H9 (cell line): Measurements from ENCODE around the gene POTEB3. TPM values are rescaled to one million over a fixed set of nuclear protein-coding genes. Genes with fewer than 3 reads are reported as not detected.
"Not testable (repeated sequence)": the region's sequence is repeated elsewhere in the genome, so short reads cannot be mapped to it uniquely, and the experiment has no call there.

ENCODE experiments used
- DNase-seq: peaks from one replicate; pipeline ENCODE4 v3.0.0-alpha.2; 2017
- H2AFZ ChIP-seq: one replicate; pipeline ENCODE4 v1.6.1; 2013; ENCODE audit warnings: mild to moderate bottlenecking, low read length, control low read depth, moderate library complexity
- H2AK5ac ChIP-seq: 2 replicates; pipeline ENCODE4 v1.6.1; 2013; ENCODE audit warnings: low read length, control low read depth, mixed read lengths; ENCODE audit not compliant: insufficient read length
- H2BK120ac ChIP-seq: one replicate; pipeline ENCODE4 v1.6.1; 2013; ENCODE audit warnings: low read depth, mild to moderate bottlenecking, low read length, control low read depth, inconsistent platforms; ENCODE audit not compliant: poor library complexity, severe bottlenecking
- H2BK12ac ChIP-seq: 2 replicates; pipeline ENCODE4 v1.6.1; 2013; ENCODE audit warnings: low read length, control low read depth, mixed read lengths, low read depth; ENCODE audit not compliant: insufficient read length
- H2BK15ac ChIP-seq: 2 replicates; pipeline ENCODE4 v1.6.1; 2013; ENCODE audit warnings: low read depth, low read length, control low read depth
- H2BK20ac ChIP-seq: one replicate; pipeline ENCODE4 v1.6.1; 2013; ENCODE audit warnings: low read depth, mild to moderate bottlenecking, low read length, control low read depth, inconsistent platforms; ENCODE audit not compliant: poor library complexity, severe bottlenecking
- H2BK5ac ChIP-seq: 2 replicates; pipeline ENCODE4 v1.6.1; 2013; ENCODE audit warnings: low read length, control low read depth, mixed read lengths; ENCODE audit not compliant: insufficient read length
- H3K14ac ChIP-seq: 2 replicates; pipeline ENCODE4 v1.6.1; 2013; ENCODE audit warnings: low read length, control low read depth; ENCODE audit not compliant: insufficient read depth
- H3K18ac ChIP-seq: 2 replicates; pipeline ENCODE4 v1.6.1; 2013; ENCODE audit warnings: low read depth, mild to moderate bottlenecking, mixed read lengths, low read length, control low read depth; ENCODE audit not compliant: insufficient read length
- H3K23ac ChIP-seq: 2 replicates; pipeline ENCODE4 v1.6.1; 2013; ENCODE audit warnings: low read length, control low read depth, mixed read lengths, low read depth; ENCODE audit not compliant: insufficient read length
- H3K23me2 ChIP-seq: 2 replicates; pipeline ENCODE4 v1.6.1; 2013; ENCODE audit warnings: low read depth, mild to moderate bottlenecking, mixed read lengths, low read length, control low read depth; ENCODE audit not compliant: insufficient read length, poor library complexity, severe bottlenecking
- H3K27ac ChIP-seq: 2 replicates; pipeline ENCODE4 v1.5.1; 2013; ENCODE audit warnings: low read length, control low read depth, mixed read lengths, low read depth; ENCODE audit not compliant: insufficient read length
- H3K27me3 ChIP-seq: 2 replicates; pipeline ENCODE4 v1.6.1; 2013; ENCODE audit warnings: low read length, control low read depth, inconsistent platforms; ENCODE audit not compliant: insufficient read depth
- H3K4ac ChIP-seq: 2 replicates; pipeline ENCODE4 v1.6.1; 2013; ENCODE audit warnings: low read depth, mild to moderate bottlenecking, control low read depth, inconsistent platforms, low read length, moderate library complexity
- H3K4me1 ChIP-seq: 2 replicates; pipeline ENCODE4 v1.6.1; 2013; ENCODE audit warnings: low read length, control low read depth, inconsistent platforms; ENCODE audit not compliant: insufficient read depth
- H3K4me2 ChIP-seq: 2 replicates; pipeline ENCODE4 v1.6.1; 2013; ENCODE audit warnings: low read length, control low read depth, mixed read lengths; ENCODE audit not compliant: insufficient read length, insufficient read depth
- H3K56ac ChIP-seq: 2 replicates; pipeline ENCODE4 v1.6.1; 2013; ENCODE audit warnings: low read depth, mild to moderate bottlenecking, mixed read lengths, low read length, control low read depth; ENCODE audit not compliant: insufficient read length
- H3K79me1 ChIP-seq: 2 replicates; pipeline ENCODE4 v1.6.1; 2013; ENCODE audit warnings: low read depth, mild to moderate bottlenecking, moderate library complexity, low read length, control low read depth, inconsistent platforms; ENCODE audit not compliant: insufficient read depth, poor library complexity, severe bottlenecking
- H3K79me2 ChIP-seq: 2 replicates; pipeline ENCODE4 v1.6.1; 2013; ENCODE audit warnings: low read length, control low read depth, inconsistent platforms; ENCODE audit not compliant: insufficient read depth
- H3K9ac ChIP-seq: 2 replicates; pipeline ENCODE4 v1.6.1; 2013; ENCODE audit warnings: low read length, control low read depth, mixed read lengths; ENCODE audit not compliant: insufficient read length; ENCODE audit errors: extremely low read depth
- H3K9me3 ChIP-seq: one replicate; pipeline ENCODE4 v1.6.1; 2013; ENCODE audit warnings: low read depth, low read length, inconsistent platforms; ENCODE audit not compliant: control insufficient read depth
- H3T11ph ChIP-seq: one replicate; pipeline ENCODE4 v1.6.1; 2013; ENCODE audit warnings: mild to moderate bottlenecking, low read length, control low read depth, inconsistent platforms
- H4K20me1 ChIP-seq: one replicate; pipeline ENCODE4 v1.6.1; 2013; ENCODE audit not compliant: control insufficient read depth, insufficient read length, insufficient read depth
- H4K5ac ChIP-seq: 2 replicates; pipeline ENCODE4 v1.6.1; 2013; ENCODE audit warnings: low read depth, mild to moderate bottlenecking, mixed read lengths, low read length, control low read depth; ENCODE audit not compliant: insufficient read length
- H4K8ac ChIP-seq: replicated peaks from 2 replicates; pipeline ENCODE4 v1.6.1; 2013; ENCODE audit warnings: low read length, control low read depth, mixed read lengths, low read depth; ENCODE audit not compliant: insufficient read length
- H4K91ac ChIP-seq: 2 replicates; pipeline ENCODE4 v1.6.1; 2013; ENCODE audit warnings: low read depth, mild to moderate bottlenecking, moderate library complexity, mixed read lengths, low read length, control low read depth; ENCODE audit not compliant: insufficient read length
- H3K27ac Mint-ChIP-seq, 3 experiments: 2 replicates in 2 of 3; 3 replicates in 1 of 3; pipeline ENCODE4 v1.8.0; 2020 to 2021; ENCODE audit warnings: mixed read lengths in 3 of 3, mild to moderate bottlenecking in 1 of 3, moderate library complexity in 1 of 3
- H3K27me3 Mint-ChIP-seq: 2 replicates; pipeline ENCODE4 v1.8.0; 2021; ENCODE audit warnings: low read depth, mild to moderate bottlenecking, moderate library complexity, mixed read lengths
- H3K36me3 Mint-ChIP-seq, 3 experiments: 2 replicates in 2 of 3; 3 replicates in 1 of 3; pipeline ENCODE4 v1.8.0; 2020 to 2021; ENCODE audit warnings: low read depth in 3 of 3, mixed read lengths in 3 of 3; ENCODE audit not compliant: insufficient read depth in 1 of 3
- H3K4me1 Mint-ChIP-seq, 2 experiments: 2 replicates each; pipeline ENCODE4 v1.8.0; 2020; ENCODE audit warnings: mixed read lengths in 2 of 2
- H3K4me3 Mint-ChIP-seq, 2 experiments: 2 replicates in 1 of 2; 3 replicates in 1 of 2; pipeline ENCODE4 v1.8.0; 2020 to 2021; ENCODE audit warnings: mild to moderate bottlenecking in 2 of 2, mixed read lengths in 2 of 2, moderate library complexity in 1 of 2
- H3K9me3 Mint-ChIP-seq, 2 experiments: 2 replicates in 1 of 2; 3 replicates in 1 of 2; pipeline ENCODE4 v1.8.0; 2020; ENCODE audit warnings: mild to moderate bottlenecking in 2 of 2, mixed read lengths in 2 of 2, moderate library complexity in 1 of 2
- WGBS: extraction: QIAGEN DNeasy Blood & Tissue Kit; methylation state at CpG from one replicate; pipeline ENCODE4 v1.1.7; 2013; ENCODE audit warnings: missing lambda C conversion rate, low lambda C conversion rate, mixed read lengths; ENCODE audit not compliant: insufficient read length; ENCODE audit errors: extremely low coverage; 5-methylcytosine and 5-hydroxymethylcytosine counted together
- total RNA-seq: library from RNA; stranded (reverse); gene quantifications from 2 replicates; pipeline ENCODE4 v1.2.1, GENCODE V29; 2021

Gene POTEB3
- total RNA-seq, 1 experiment from 2014 or later, result not detected

DNA sequence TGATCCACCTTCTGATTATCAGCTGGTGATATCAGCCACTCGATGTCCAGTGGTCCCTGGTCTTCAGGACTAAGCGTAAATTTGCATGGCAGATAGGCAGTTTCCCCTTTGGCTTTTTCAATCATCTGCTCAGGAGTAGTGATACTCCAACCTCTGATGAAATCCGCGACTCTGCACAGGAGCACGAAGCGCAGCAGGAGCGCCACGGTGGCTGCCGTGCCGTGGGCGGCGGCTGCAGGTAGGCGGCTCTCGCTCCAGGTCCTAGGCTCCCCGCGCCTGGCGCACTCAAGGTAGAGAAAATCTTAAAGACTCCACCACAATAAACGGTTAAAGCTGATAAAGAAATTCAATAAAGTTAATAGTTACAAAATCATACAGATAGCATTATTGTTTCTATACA, 66.6 kb downstream of the POTEB3 start:
- not testable (repeated sequence) for H2BK12ac ChIP-seq, H4K8ac ChIP-seq, H3K9me3 Mint-ChIP-seq, H2BK15ac ChIP-seq, H3K18ac ChIP-seq, H3K23ac ChIP-seq, H2AFZ ChIP-seq, H3K4ac ChIP-seq, H3K79me2 ChIP-seq, H4K20me1 ChIP-seq, H2AK5ac ChIP-seq, H3K79me1 ChIP-seq, H4K91ac ChIP-seq, H3K56ac ChIP-seq, H3K27me3 Mint-ChIP-seq, H2BK5ac ChIP-seq, H3K36me3 Mint-ChIP-seq, H3K4me1 ChIP-seq, H2BK120ac ChIP-seq, H4K5ac ChIP-seq, H3K4me2 ChIP-seq, H3K27ac Mint-ChIP-seq, DNase-seq, H3K27me3 ChIP-seq, H3K23me2 ChIP-seq, H3T11ph ChIP-seq, H2BK20ac ChIP-seq, H3K4me3 Mint-ChIP-seq, H3K4me1 Mint-ChIP-seq, H3K9me3 ChIP-seq, H3K14ac ChIP-seq, H3K27ac ChIP-seq, H3K9ac ChIP-seq
- no CpG with 5 or more reads among the region's 18 CpGs for WGBS

DNA sequence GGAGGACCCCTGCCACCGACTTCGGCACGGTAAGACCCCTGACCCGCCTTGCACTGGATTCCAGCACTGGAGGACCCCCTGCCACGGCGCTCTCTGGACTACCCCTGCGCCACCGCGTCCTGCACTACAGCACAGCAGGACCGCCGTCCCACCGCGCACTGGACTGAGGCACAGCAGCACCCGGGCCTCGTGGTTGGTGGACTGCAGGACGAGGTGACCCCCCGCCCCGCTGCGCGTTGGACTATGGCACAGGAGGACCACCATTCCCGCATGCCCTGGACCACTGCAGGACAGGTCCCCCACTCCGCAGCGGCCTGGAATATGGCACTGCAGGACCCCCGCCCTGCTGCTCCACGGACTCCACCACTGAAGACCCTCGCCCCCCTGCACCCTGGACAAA, 71.1 kb downstream of the POTEB3 start:
- not testable (repeated sequence) for H3K79me1 ChIP-seq, H3K18ac ChIP-seq, H3K56ac ChIP-seq, H3K27ac Mint-ChIP-seq, H4K5ac ChIP-seq, H3K4ac ChIP-seq, H3K27ac ChIP-seq, H3K36me3 Mint-ChIP-seq, H3K23me2 ChIP-seq, DNase-seq, H4K91ac ChIP-seq, H3K14ac ChIP-seq, H2BK5ac ChIP-seq, H3K9me3 Mint-ChIP-seq, H3K4me2 ChIP-seq, H2AFZ ChIP-seq, H2BK120ac ChIP-seq, H3K9ac ChIP-seq, H4K20me1 ChIP-seq, H2BK15ac ChIP-seq, H3K79me2 ChIP-seq, H3K4me1 ChIP-seq, H3K23ac ChIP-seq, H2BK20ac ChIP-seq, H3K9me3 ChIP-seq, H3K4me3 Mint-ChIP-seq, H3K27me3 ChIP-seq, H2AK5ac ChIP-seq, H3T11ph ChIP-seq, H4K8ac ChIP-seq, H3K4me1 Mint-ChIP-seq, H2BK12ac ChIP-seq, H3K27me3 Mint-ChIP-seq
- WGBS, result no CpG with 5 or more reads among the region's 26 CpGs
